ENCODE results near the gene FTSJ3.

DNA sequence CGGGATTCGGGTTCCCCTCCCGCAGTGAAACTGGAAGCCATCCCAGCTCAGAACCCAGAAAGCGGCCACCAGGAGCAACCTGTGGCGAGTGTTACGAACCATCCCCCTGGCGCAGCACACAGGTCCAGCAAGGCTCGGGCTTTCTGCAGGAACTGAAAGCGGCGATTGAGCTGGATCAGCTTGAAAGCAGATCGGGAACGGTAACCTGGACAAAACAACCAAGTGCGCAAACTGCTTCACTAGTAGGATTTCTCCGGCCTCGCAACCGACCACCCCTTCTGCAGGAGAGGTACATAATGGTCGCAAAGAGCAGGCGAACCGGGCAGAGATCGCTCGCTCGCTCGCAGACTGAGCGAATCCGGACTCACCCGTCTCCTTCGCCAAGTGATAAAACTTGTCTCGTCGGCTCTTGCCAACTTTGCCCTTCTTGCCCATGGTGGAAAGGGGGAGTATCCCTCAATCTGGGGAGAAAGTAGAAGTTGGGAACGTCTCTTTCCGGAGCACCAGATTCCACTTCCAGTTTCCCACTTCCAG, 928 bp downstream of the FTSJ3 start:
- no peak for TF ChIP-seq EZH2 (IDR thresholded peaks at IDR 0.05)
- TF ChIP-seq POLR2AphosphoS5 (IDR thresholded peaks at IDR 0.05; ENCODE audit: borderline replicate concordance, low read depth, low read length): no peak
